SJSA1 (cell line): Measurements from ENCODE around the gene NADSYN1. TPM values are rescaled to one million over a fixed set of nuclear protein-coding genes. Genes with fewer than 3 reads are reported as not detected.
"Not testable (repeated sequence)": the region's sequence is repeated elsewhere in the genome, so short reads cannot be mapped to it uniquely, and the experiment has no call there.

Experiments
- DNase-seq, 2 experiments: peaks; one replicate each; pipeline ENCODE4 v3.0.0-alpha.2; 2015 to 2020; ENCODE audit warnings: low spot score in 2 of 2, low read depth in 1 of 2
- H3K27ac ChIP-seq: fragments of 250-450 bp; sonication (Bioruptor Pico); 2 replicates; pipeline ENCODE4 v1.5.1; 2020; ENCODE audit warnings: mild to moderate bottlenecking, moderate library complexity
- H3K27me3 ChIP-seq: fragments of 250-450 bp; sonication (Bioruptor Pico); replicated peaks from 2 replicates; pipeline ENCODE4 v1.5.1; 2020; ENCODE audit warnings: mild to moderate bottlenecking, moderate library complexity
- H3K36me3 ChIP-seq: fragments of 250-450 bp; sonication (Bioruptor Pico); 2 replicates; pipeline ENCODE4 v1.5.1; 2020; ENCODE audit warnings: mild to moderate bottlenecking
- H3K4me1 ChIP-seq: fragments of 250-450 bp; sonication (Bioruptor Pico); replicated peaks from 2 replicates; pipeline ENCODE4 v1.6.1; 2021; ENCODE audit warnings: mild to moderate bottlenecking
- H3K4me3 ChIP-seq: fragments of 250-450 bp; sonication (Bioruptor Pico); 2 replicates; pipeline ENCODE4 v1.5.1; 2020; ENCODE audit warnings: mild to moderate bottlenecking
- H3K9me3 ChIP-seq: fragments of 250-450 bp; sonication (Bioruptor Pico); replicated peaks from 2 replicates; pipeline ENCODE4 v1.5.1; 2020; ENCODE audit warnings: mild to moderate bottlenecking
- total RNA-seq: library from RNA; depleted of rRNA; stranded (reverse); fragments of >200 nt; shearing (Covaris generic); gene quantifications from 2 replicates; pipeline ENCODE4 v1.2.3, GENCODE V29; 2014

The NADSYN1 gene
- total RNA-seq, 1 experiment from 2014 or later, result 26.1 TPM

DNA sequence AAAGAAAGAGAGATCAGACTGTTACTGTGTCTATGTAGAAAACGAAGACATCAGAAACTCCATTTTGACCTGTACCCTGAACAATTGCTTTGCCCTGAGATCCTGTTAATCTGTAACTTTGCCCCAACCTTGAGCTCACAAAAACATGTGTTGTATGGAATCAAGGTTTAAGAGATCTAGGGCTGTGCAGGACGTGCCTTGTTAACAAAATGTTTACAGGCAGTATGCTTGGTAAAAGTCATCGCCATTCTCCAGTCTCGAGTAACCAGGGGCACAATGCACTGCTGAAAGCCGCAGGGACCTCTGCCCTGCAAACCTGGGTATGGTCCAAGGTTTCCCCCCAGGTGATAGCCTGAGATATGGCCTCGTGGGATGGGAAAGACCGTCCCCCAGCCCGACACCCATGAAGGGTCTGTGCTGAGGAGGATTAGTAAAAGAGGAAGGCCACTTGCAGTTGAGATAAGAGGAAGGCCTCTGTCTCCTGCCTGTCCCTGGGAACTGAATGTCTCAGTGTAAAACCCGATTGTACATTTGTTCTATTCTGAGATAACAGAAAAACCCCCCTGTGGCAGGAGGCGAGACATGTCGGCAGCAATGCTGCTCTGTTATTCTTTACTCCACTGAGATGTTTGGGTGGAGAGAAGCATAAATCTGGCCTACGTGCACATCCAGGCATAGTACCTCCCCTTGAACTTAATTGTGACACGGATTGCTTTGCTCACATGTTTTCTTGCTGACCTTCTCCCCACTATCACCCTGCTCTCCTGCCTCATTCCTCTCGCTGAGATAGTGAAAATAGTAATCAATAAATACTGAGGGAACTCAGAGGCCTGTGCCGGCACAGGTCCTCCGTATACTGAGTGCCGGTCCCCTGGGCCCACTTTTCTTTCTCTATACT is 82.0 kb downstream of the NADSYN1 start:
- not testable (repeated sequence) for DNase-seq, H3K27me3 ChIP-seq, H3K36me3 ChIP-seq, H3K9me3 ChIP-seq, H3K4me1 ChIP-seq, H3K4me3 ChIP-seq, H3K27ac ChIP-seq

DNA sequence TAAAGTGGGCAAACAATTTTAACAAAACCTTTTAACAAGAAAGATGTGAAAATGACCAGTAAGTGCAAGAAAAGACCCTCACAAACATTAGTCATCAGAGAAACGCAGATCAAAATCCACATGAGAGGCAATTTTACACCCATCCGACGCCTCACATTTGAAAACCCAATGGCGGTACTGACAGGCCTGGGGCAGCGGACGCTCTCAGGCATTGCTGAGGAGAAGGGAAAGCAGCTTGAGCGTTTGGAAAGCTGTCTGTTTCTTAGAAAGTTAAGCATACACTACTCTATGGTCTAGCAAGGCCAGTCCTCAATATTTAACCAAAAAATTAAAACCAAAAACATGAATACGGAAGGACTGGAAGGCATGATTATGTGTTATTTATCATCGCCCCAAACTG is 82.8 kb downstream of the NADSYN1 start:
- DNase-seq, result no peak
- no peak overlapping the region for H3K4me3 ChIP-seq
- H3K9me3 ChIP-seq, result no peaks in the 10 kb centered on the region
- H3K36me3 ChIP-seq, result no peaks in the 10 kb centered on the region
- H3K27ac ChIP-seq, result no peak overlapping the region
- H3K27me3 ChIP-seq, result no peaks in the 10 kb centered on the region
- H3K4me1 ChIP-seq, result no peaks in the 10 kb centered on the region

DNA sequence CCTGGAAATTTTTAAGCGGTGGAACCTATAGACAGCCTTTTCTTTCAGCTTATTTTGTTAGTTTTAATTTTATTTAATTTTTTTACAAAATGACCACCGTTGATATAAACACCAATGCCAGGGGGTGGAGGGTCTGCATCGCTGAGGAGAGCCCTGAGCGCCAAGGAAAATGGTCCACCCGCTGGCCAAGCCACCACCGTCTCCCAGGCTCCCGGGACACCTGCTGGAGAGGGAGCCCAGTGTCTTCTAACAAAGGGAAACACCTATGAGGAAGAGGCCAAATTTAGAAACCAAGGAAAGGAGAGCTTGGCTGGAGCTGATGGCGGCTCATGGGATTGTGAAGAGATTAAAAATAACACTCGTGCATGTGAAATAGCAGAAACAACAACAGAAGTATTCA is 84.5 kb downstream of the NADSYN1 start:
- no peaks in the 10 kb centered on the region for H3K27me3 ChIP-seq
- no peak overlapping the region for H3K4me3 ChIP-seq
- DNase-seq, result no peak
- no peaks in the 10 kb centered on the region for H3K9me3 ChIP-seq
- H3K4me1 ChIP-seq, result no peaks in the 10 kb centered on the region
- no peak overlapping the region for H3K27ac ChIP-seq
- H3K36me3 ChIP-seq, result no peaks in the 10 kb centered on the region

DNA sequence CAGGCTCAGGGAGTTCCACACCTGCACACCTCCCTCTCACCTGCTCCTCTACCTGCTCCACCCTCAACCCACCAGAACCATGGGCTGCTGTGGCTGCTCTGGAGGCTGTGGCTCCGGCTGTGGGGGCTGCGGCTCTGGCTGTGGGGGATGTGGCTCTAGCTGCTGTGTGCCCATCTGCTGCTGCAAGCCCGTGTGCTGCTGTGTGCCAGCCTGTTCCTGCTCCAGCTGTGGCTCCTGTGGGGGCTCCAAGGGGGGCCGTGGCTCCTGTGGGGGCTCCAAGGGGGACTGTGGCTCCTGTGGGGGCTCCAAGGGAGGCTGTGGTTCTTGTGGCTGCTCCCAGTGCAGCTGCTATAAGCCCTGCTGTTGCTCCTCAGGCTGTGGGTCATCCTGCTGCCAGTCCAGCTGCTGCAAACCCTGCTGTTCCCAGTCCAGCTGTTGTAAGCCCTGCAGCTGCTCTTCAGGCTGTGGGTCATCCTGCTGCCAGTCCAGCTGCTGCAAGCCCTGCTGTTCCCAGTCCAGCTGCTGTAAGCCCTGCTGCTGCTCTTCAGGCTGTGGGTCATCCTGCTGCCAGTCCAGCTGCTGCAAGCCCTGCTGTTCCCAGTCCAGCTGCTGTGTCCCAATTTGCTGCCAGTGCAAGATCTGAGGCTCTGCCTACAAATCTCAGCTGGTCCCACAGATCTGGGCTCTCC is 85.1 kb downstream of the NADSYN1 start, which contains the start of gene KRTAP5-8:
Gene KRTAP5-8 (plus strand): TSS at position 49 of the 689 bp plus-strand sequence. CDS start 31 bp downstream, at position 80.
- not testable (repeated sequence) for DNase-seq, H3K4me1 ChIP-seq, H3K27me3 ChIP-seq, H3K27ac ChIP-seq, H3K36me3 ChIP-seq, H3K4me3 ChIP-seq, H3K9me3 ChIP-seq

DNA sequence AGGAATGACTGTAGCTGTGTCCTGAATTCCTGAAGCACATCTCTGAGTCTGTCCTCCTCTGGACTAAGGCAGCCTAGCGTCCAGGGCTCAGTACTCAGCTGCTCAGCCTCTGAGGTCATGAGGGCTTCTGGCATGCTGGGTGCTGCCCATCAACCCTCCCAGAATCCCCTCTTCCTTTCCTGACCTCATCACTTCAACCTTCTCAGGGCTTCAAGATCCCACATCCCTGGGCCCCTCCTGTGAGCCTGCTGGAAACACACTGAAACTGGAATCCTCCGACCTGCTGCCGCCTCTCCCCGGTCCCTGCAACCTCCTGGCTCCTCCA is 85.6 kb downstream of the NADSYN1 start:
- H3K4me3 ChIP-seq, result no peak overlapping the region
- no peaks in the 10 kb centered on the region for H3K36me3 ChIP-seq
- H3K9me3 ChIP-seq, result no peaks in the 10 kb centered on the region
- DNase-seq, result no peak
- no peak overlapping the region for H3K27ac ChIP-seq
- no peaks in the 10 kb centered on the region for H3K4me1 ChIP-seq
- no peaks in the 10 kb centered on the region for H3K27me3 ChIP-seq

DNA sequence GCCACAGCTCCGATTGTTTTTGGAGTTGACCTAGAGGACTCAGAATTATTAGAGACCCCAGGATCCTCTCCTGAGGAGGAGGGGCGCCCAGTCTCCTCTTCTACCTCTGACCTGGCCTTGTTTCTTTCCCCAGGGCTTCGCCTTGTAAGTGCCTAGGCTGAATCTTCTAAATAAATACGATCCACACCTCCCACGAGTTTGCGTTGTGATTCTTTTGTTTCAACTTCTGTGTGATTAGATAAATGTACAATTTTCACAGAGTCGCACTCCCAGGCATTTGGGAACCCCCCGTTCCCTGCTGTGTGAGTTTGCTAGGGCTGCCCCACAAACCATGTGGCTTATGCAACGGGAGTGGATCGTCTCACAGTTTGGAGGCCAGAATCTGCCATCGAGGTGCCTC is 86.0 kb downstream of the NADSYN1 start:
- Histone ChIP-seq H3K27ac (no peak overlapping the region), H3K4me3 (no peak overlapping the region), H3K27me3 (no peaks in the 10 kb centered on the region), H3K9me3 (no peaks in the 10 kb centered on the region), H3K36me3 (no peaks in the 10 kb centered on the region), H3K4me1 (no peaks in the 10 kb centered on the region)
- DNase-seq, result no peak

DNA sequence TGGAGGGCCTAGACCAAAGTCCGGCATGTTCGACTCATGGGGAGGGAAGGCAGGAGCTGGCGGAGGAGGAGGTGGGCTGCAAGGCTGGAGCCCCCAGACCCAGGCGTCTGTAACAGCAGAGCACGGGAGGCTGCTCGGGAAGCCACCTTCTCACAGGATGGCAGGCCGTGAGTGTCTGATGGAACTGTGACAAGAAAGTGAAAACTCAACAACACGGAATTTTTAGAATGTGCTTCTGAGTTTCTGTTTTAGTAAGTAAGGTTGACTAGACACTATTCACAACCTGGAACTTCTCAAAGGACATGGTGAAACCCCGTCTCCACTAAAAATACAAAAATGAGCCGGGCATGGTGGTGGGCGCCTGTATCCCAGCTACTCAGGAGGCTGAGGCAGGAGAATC is 87.0 kb downstream of the NADSYN1 start:
- not testable (repeated sequence) for DNase-seq, H3K9me3 ChIP-seq, H3K36me3 ChIP-seq, H3K27me3 ChIP-seq, H3K4me1 ChIP-seq, H3K4me3 ChIP-seq, H3K27ac ChIP-seq

DNA sequence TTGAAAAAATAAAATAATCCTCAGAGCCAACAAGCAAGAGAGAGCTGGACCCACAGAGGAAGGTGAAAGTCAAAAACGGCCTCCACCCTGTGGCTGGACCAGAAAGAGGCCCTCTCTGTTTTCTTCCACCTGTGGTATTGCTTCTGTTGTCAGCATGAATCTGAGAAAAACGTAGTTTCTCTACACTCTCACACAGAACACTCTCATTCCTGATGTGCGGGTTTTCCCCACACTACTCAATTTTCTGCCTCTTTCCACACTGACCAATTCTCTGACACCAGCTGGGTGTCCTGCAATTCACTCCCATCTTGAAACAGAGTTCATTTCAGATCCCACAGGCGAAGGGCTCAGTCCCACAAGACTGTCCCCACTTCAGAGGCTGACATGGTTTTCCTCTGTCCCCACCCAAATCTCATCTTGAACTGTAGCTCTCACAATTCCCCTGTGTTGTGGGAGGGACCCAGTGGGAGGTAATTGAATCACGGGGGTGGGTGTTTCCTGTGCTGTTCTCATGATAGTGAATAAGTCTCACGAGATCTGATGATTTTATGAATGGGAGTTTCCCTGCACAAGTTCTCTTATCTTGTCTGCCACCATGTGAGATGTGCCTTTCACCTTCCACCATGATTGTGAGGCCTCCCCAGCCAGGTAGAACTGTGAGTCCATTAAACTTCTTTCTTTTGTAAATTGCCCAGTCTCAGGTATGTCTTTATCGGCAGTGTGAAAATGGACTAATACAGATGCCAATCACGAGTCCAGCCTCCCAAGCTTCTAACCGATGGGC is 87.7 kb downstream of the NADSYN1 start:
- not testable (repeated sequence) for H3K27ac ChIP-seq

DNA sequence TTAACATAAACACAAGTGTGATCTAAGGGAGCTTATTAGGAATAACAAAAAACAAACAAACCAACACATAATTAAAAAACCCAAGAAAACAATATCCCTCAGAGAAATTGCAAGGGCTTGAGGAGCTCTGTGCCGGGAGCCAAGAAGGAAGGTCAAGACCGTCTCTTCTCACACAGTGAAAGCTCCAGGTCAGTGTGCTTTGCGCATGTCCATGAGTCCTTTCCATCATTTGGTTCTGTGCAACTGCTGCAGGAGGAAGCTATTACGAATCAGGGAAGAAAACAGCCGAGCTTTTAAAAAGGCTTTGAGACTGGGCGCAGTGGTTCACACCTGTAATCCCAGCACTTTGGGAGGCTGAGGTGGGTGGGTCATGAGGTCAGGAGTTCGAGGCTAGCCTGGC is 89.4 kb downstream of the NADSYN1 start:
- no peak for DNase-seq
- Histone ChIP-seq H3K4me3 (no peak overlapping the region), H3K27me3 (no peaks in the 10 kb centered on the region), H3K27ac (no peak overlapping the region), H3K36me3 (no peaks in the 10 kb centered on the region), H3K4me1 (no peaks in the 10 kb centered on the region), H3K9me3 (no peaks in the 10 kb centered on the region)

More for the DNA sequence above, 87.7 kb downstream of the NADSYN1 start:
- not testable (repeated sequence) for H3K9me3 ChIP-seq, DNase-seq, H3K27me3 ChIP-seq, H3K4me3 ChIP-seq, H3K4me1 ChIP-seq, H3K36me3 ChIP-seq

DNA sequence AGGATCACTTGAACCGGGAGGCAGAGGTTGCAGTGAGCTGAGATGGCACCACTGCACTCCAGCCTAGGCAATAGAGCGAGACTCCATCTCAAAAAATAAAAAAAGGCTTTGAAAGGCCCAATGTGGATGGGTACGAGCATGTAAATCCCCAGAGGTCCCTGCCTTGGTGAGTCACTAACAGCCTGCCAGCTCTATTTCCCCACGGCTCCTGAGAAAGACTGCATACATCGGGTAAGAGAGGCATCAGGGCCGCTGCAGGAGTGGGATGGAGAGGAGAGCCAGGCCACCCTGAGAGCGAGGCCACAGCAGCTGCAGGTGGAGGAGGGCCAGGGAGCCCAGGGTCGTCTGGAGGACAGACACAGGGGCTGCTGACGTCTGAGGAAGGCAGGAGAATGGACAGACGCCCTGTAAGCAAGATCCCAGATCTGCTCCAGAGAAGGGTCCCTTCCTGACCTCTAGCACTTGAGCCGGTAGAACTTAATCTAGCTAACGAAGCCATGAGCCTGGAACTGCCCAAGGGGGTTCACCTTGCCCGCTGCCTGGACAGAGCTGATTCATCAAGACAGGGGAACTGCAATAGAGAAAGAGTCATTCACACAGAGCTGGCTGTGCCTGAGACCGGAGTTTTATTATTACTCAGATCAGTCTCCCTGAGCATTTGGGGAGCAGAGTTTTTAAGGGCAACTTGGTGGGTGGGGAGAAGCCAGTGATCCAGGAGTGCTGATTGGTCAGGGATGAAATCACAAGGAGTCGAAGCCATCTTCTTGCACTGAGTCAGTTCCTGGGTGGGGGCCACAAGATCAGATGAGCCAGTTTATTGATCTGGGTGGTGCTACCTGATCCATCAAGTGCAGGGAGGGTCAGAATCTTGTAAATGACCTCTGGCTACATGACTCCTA is 90.1 kb downstream of the NADSYN1 start:
- Histone ChIP-seq H3K36me3 (no peaks in the 10 kb centered on the region), H3K4me1 (no peaks in the 10 kb centered on the region), H3K27ac (no peak overlapping the region), H3K27me3 (no peaks in the 10 kb centered on the region), H3K4me3 (no peak overlapping the region), H3K9me3 (no peaks in the 10 kb centered on the region)
- DNase-seq, result no peak

DNA sequence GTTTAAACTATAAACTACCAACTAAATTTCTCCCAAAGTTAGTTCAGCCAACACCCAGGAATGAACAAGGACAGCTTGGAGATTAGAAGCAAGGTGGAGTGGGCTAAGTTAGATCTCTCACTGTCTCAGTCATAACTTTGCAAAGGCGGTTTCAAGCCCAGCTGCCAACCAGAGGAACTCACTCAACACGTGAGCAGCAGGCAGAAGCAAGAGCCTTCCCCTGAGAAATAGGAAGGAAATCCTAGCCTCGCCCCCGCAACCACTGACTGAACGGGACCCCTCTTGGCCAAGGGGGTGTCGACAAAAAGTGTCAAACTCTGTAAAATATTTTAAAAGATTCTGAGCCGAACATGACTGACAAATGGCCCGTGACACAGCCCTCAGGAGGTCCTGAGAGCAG is 90.9 kb downstream of the NADSYN1 start:
- no peaks in the 10 kb centered on the region for H3K36me3 ChIP-seq
- no peak overlapping the region for H3K4me3 ChIP-seq
- DNase-seq, result no peak

DNA sequence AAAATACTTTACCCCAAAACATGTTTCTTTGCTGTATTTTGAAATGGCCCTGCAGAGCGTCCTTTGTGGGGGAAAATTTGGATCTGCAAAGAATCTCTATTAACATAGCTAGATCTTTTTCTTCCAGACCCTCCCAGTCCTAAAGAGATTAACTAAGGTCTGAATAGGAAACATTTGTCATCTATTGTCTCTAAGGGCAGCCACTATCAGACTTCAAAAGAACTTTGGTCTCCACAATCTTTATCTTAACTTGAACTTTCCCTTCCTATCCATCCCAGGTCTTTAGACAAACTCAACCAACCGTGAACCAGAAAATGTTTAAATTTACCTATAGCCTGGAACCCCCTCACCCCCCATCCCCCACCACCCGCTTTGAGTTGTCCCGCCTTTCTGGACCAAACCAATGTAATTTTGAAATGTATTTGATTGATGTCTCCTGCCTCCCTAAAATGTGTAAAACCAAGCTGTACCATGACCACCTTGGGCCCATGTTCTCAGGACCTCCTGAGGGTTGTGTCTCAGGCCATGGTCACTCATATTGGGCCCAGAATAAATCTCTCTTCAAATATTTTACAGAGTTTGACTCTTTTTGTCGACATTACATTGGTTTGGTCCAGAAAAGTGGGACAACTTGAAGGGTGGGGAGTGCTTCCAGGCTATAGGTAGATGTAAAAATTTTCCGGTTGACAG is 91.7 kb downstream of the NADSYN1 start:
- no peaks in the 10 kb centered on the region for H3K4me1 ChIP-seq
- no peak overlapping the region for H3K4me3 ChIP-seq
- no peak for DNase-seq
- H3K9me3 ChIP-seq, result no peaks in the 10 kb centered on the region
- H3K27ac ChIP-seq, result no peak overlapping the region
- no peaks in the 10 kb centered on the region for H3K27me3 ChIP-seq
- H3K36me3 ChIP-seq, result no peaks in the 10 kb centered on the region

More for the DNA sequence above, 90.9 kb downstream of the NADSYN1 start:
- Histone ChIP-seq H3K27ac (no peak overlapping the region), H3K4me1 (no peaks in the 10 kb centered on the region), H3K9me3 (no peaks in the 10 kb centered on the region), H3K27me3 (no peaks in the 10 kb centered on the region)
